ENCODE results near the gene IGFBP2. TPM values are rescaled to one million over a fixed set of nuclear protein-coding genes. Genes with fewer than 3 reads are reported as not detected.

Gene IGFBP2
- polyA plus RNA-seq, 1 donor (not counting 4 experiments of a cell fraction or from before 2014, with no cell fraction given): 10.2 TPM

DNA sequence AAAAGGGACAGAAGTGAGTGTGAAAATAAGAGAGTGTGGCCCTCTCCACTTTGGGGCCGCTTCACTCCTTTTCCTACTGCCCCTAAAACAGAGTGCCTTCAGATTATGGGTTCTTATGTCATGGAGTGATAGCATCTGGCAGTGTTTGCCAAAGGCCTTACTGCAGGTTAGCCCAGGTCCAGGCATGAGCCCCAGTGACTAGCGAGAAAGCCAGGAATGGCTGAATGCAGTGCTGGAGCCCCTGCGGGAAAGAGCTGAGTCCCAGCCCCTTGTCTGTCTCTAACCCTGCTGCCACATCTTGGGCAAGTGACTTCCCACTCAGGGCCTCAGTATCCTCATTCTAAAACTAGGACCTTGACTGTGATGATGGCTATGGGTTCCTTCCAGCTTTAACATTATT, 56.2 kb downstream of the IGFBP2 start:
- no peaks in the 10 kb centered on the region for H3K9me3 ChIP-seq (ENCODE audit: control insufficient read depth, low read depth, low read length)
- no peak for DNase-seq (ENCODE audit: low read depth, low spot score)
- H3K9me1 ChIP-seq (ENCODE audit: control insufficient read depth, extremely low read depth, insufficient read depth, low read length): no peaks in the 10 kb centered on the region
- no peak overlapping the region for H3K4me3 ChIP-seq (ENCODE audit: control insufficient read depth in 2 of 3, extremely low read depth in 1 of 3, insufficient read depth in 2 of 3, low read depth in 1 of 3, low read length in 3 of 3)
- TF ChIP-seq, protein P1, sequence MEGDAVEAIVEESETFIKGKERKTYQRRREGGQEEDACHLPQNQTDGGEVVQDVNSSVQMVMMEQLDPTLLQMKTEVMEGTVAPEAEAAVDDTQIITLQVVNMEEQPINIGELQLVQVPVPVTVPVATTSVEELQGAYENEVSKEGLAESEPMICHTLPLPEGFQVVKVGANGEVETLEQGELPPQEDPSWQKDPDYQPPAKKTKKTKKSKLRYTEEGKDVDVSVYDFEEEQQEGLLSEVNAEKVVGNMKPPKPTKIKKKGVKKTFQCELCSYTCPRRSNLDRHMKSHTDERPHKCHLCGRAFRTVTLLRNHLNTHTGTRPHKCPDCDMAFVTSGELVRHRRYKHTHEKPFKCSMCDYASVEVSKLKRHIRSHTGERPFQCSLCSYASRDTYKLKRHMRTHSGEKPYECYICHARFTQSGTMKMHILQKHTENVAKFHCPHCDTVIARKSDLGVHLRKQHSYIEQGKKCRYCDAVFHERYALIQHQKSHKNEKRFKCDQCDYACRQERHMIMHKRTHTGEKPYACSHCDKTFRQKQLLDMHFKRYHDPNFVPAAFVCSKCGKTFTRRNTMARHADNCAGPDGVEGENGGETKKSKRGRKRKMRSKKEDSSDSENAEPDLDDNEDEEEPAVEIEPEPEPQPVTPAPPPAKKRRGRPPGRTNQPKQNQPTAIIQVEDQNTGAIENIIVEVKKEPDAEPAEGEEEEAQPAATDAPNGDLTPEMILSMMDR (optimal IDR thresholded peaks at IDR 0.05 in 1 of 3, IDR thresholded peaks at IDR 0.05 in 1 of 3, conservative IDR thresholded peaks at IDR 0.05 in 1 of 3; ENCODE audit: extremely low read depth in 1 of 3, insufficient read depth in 2 of 3, low read length in 3 of 3): no peak
- TF ChIP-seq EZH2 (IDR thresholded peaks at IDR 0.05; ENCODE audit: low read length): no peak
- H3K79me2 ChIP-seq (ENCODE audit: control insufficient read depth, insufficient read depth, low read length): no peaks in the 10 kb centered on the region
- no peaks in the 10 kb centered on the region for H3K36me3 ChIP-seq (ENCODE audit: control insufficient read depth in 2 of 2, extremely low read depth in 1 of 2, insufficient read depth in 2 of 2, low read length in 2 of 2)
- no peak overlapping the region for H3K9ac ChIP-seq (ENCODE audit: control insufficient read depth, extremely low read depth, insufficient read depth, low read length)
- H3K4me2 ChIP-seq (ENCODE audit: control insufficient read depth, extremely low read depth, insufficient read depth, low read depth, low read length): no peak overlapping the region
- H3K27ac ChIP-seq (ENCODE audit: control insufficient read depth, insufficient read depth, low read length): no peak overlapping the region
- FAIRE-seq: peak; percentile 67
- no peak overlapping the region for H2AFZ ChIP-seq (ENCODE audit: control insufficient read depth, low read length)
- no peaks in the 10 kb centered on the region for H4K20me1 ChIP-seq (ENCODE audit: control insufficient read depth, extremely low read depth, insufficient read depth, low read length)
- dilution Hi-C loops (cut with MboI; ENCODE audit: extremely low pct_ligation_motif_present, low sequenced_read_pairs): no loop called here
- peaks cover 8% of the 10 kb centered on the region for H3K27me3 ChIP-seq (ENCODE audit: control insufficient read depth, extremely low read depth, insufficient read depth, low read length)
- peaks cover 44% of the 10 kb centered on the region for H3K4me1 ChIP-seq (ENCODE audit: control insufficient read depth, extremely low read depth, insufficient read depth, low read length)

GRCh38 chr2:216690456-216690852, 57.2 kb downstream of the IGFBP2 start:
- no peaks in the 10 kb centered on the region for H3K36me3 ChIP-seq (ENCODE audit: control insufficient read depth in 2 of 2, extremely low read depth in 1 of 2, insufficient read depth in 2 of 2, low read length in 2 of 2)
- peaks cover 17% of the 10 kb centered on the region for H3K27me3 ChIP-seq (ENCODE audit: control insufficient read depth, extremely low read depth, insufficient read depth, low read length)
- no peak overlapping the region for H2AFZ ChIP-seq (ENCODE audit: control insufficient read depth, low read length)
- no peaks in the 10 kb centered on the region for H3K79me2 ChIP-seq (ENCODE audit: control insufficient read depth, insufficient read depth, low read length)
- dilution Hi-C loops (cut with MboI; ENCODE audit: extremely low pct_ligation_motif_present, low sequenced_read_pairs): no loop called here
- no peak overlapping the region for H3K9ac ChIP-seq (ENCODE audit: control insufficient read depth, extremely low read depth, insufficient read depth, low read length)
- no peaks in the 10 kb centered on the region for H4K20me1 ChIP-seq (ENCODE audit: control insufficient read depth, extremely low read depth, insufficient read depth, low read length)
- H3K9me3 ChIP-seq (ENCODE audit: control insufficient read depth, low read depth, low read length): no peaks in the 10 kb centered on the region
- FAIRE-seq: no peak
- no peak for DNase-seq (ENCODE audit: low read depth, low spot score)
- no peaks in the 10 kb centered on the region for H3K9me1 ChIP-seq (ENCODE audit: control insufficient read depth, extremely low read depth, insufficient read depth, low read length)
- no peak overlapping the region for H3K27ac ChIP-seq (ENCODE audit: control insufficient read depth, insufficient read depth, low read length)
- H3K4me1 ChIP-seq (ENCODE audit: control insufficient read depth, extremely low read depth, insufficient read depth, low read length): peaks cover 51% of the 10 kb centered on the region
- TF ChIP-seq, protein P1 (optimal IDR thresholded peaks at IDR 0.05 in 1 of 3, IDR thresholded peaks at IDR 0.05 in 1 of 3, conservative IDR thresholded peaks at IDR 0.05 in 1 of 3; ENCODE audit: extremely low read depth in 1 of 3, insufficient read depth in 2 of 3, low read length in 3 of 3): no peak
- TF ChIP-seq EZH2 (IDR thresholded peaks at IDR 0.05; ENCODE audit: low read length): no peak
- no peak overlapping the region for H3K4me2 ChIP-seq (ENCODE audit: control insufficient read depth, extremely low read depth, insufficient read depth, low read depth, low read length)
- H3K4me3 ChIP-seq (ENCODE audit: control insufficient read depth in 2 of 3, extremely low read depth in 1 of 3, insufficient read depth in 2 of 3, low read depth in 1 of 3, low read length in 3 of 3): no peak overlapping the region

Measured in keratinocyte (primary cell).